Measurements from ENCODE around the gene KRT74.
A peak's percentile ranks its signal among the peaks of the same experiment; 100 is the strongest.
"Not testable (repeated sequence)": the region's sequence is repeated elsewhere in the genome, so short reads cannot be mapped to it uniquely, and the experiment has no call there.

KRT74 gene

DNA sequence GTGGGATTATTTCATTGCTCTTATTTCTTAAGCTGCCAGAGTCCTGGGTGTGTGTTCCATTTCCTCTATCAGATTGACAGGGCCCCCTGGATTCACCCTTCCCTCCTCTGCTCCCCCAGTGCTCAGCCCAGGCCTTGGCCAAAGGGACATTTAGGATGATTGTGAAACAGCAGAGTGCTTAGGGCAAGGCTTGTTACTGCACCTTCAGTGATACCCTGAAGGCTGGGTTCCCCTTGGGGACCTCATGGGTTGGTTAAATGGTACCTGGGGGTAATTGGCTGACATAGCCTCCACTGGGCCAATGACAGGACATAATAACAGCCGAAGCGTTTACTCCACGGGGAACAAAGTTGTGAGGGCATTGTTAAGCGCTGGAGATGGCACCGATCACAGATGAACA is 28.9 kb upstream of the KRT74 start:
- DNase-seq (ENCODE audit: low spot score), result no peak

- no peak for DNase-seq (ENCODE audit: low spot score)
These were observed 28.0 kb upstream of the KRT74 start for GRCh38 chr12:52601671-52602070.

DNA sequence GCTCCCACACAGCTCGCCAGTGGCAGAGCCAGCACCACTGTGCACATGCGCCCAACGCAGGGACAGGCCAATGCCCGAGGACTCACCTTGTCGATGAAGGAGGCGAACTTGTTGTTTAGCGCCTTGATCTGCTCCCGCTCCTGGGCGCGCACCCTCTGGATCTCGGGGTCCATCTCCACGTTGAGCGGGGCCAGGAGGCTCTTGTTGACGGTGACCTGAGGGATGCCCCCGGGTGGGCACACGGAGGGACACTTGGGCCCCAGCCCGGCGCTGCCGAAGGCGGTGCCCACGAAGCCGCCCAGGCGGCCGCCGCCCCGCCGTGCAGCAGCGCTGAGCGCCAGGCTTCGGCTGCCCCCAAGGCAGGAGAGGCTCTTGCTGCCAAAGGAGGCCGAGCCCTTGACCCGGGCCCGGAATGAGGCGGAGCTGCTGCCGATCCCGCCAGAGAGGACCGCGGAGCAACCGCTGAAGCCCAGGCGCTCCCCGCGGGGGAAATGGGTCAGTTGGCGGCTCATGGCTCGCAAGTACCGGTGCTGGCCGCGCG is 27.4 kb upstream of the KRT74 start, which contains the start of gene KRT72:
Gene KRT72 (minus strand): TSS at position 523 of the 541 bp plus-strand sequence. CDS start 11 bp downstream, at position 512.
- DNase-seq (ENCODE audit: low spot score), result no peak

- DNase-seq (ENCODE audit: low spot score), result no peak
These were observed 26.8 kb upstream of the KRT74 start for GRCh38 chr12:52600475-52600874.

GRCh38 chr12:52600071-52600470 is 26.4 kb upstream of the KRT74 start:
- DNase-seq (ENCODE audit: low spot score), result no peak

DNA sequence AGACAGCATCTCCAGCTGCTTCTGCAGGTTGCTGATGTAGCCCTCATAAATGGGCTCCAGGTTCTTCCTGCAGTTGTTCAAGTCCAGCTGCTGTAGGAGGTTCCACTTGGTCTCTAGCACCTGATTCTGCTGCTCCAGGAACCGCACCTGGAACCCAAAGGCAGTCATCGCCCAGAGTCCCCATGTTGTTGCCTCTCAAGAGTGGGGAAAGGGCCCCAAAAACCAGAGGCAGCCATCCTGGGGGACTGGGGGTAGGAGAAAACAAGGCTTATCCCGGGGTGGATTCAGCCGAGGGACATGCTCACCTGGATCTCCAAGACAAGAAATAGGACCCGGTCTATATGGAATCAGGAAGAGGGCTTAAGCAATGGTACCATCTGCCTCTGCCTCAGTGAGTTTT is 25.3 kb upstream of the KRT74 start:
- no peak for DNase-seq (ENCODE audit: low spot score)

- not testable (repeated sequence) for DNase-seq (ENCODE audit: low spot score)
These were observed 20.6 kb upstream of the KRT74 start for GRCh38 chr12:52594237-52594636.

GRCh38 chr12:52591521-52591920 is 17.9 kb upstream of the KRT74 start:
- DNase-seq (ENCODE audit: low spot score), result no peak

- DNase-seq (ENCODE audit: low spot score), result no peak
These were observed 16.4 kb upstream of the KRT74 start for GRCh38 chr12:52590021-52590420.

- DNase-seq (ENCODE audit: low spot score), result no peak
These were observed 13.9 kb upstream of the KRT74 start for GRCh38 chr12:52587563-52587962.

GRCh38 chr12:52585946-52586345 is 12.3 kb upstream of the KRT74 start:
- no peak for DNase-seq (ENCODE audit: low spot score)

- DNase-seq (ENCODE audit: low spot score), result no peak
These were observed 11.4 kb upstream of the KRT74 start for GRCh38 chr12:52585066-52585465.

- no peak for DNase-seq (ENCODE audit: low spot score)
These were observed 10.6 kb upstream of the KRT74 start for GRCh38 chr12:52584156-52584682.

DNA sequence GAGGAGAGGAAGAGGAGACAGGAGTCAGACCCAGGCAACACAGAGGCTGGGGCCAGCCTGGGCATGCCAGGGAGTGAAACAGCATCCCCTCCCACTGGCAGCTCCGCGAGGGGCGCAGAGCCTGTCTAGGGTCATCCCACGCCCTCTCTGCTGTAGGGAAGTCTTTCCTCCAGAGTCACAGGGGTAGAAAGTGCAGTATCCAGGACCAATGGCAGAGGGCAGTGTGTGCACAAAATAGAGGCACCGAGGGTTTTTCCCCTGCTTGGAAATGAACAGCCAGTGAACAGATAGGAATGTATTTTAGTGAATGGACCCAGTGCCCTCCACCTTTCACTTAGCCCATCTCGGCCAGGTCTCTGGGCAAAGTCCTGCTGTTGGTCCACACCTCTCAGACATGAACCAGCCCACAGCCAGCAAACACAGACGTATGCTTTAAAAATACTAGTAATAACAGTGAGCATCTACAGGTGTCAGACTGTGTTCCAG is 9.4 kb upstream of the KRT74 start:
- DNase-seq (ENCODE audit: low spot score), result peak; percentile 67

GRCh38 chr12:52582486-52582885 is 8.8 kb upstream of the KRT74 start:
- DNase-seq (ENCODE audit: low spot score), result no peak

DNA sequence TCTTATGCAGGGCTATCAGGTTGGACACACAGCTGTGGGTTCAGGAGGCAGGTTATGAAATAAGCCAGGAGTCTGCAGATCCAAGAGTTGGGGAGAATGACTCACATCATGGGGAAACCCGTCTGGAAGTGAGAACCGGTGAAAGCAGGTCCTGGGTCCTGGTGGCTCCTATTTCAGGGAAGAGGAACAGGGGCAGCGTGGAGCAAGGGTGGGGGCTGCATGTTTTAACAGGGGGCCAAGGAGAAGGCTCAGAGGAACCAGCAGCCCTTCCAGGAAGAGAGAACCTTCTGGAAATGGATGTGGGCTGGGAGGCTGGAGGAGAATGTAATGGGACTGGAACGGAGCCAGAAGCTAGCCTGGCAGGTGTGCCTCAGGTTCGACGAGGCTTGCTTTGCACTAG is 7.8 kb upstream of the KRT74 start:
- no peak for DNase-seq (ENCODE audit: low spot score)

DNA sequence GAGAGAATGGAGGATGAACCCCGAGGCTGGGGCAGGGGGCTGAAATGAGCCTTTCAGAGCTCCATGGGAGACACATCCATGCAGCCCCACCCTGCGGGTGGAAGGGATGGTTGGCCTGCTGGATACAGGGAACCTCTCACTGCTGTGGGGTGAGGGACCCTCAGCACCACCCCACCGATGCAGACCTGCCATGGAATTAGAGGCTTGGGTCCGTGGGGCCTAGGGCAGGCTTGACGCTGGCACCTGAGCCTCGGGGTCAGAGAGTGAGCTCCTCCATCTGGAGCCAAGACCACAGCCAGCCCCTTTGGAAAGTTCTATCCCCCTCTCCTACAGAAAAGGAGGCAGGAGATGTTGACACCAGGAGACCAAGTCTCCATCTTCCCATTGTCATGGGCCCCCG is 7.4 kb upstream of the KRT74 start:
- no peak for DNase-seq (ENCODE audit: low spot score)

DNA sequence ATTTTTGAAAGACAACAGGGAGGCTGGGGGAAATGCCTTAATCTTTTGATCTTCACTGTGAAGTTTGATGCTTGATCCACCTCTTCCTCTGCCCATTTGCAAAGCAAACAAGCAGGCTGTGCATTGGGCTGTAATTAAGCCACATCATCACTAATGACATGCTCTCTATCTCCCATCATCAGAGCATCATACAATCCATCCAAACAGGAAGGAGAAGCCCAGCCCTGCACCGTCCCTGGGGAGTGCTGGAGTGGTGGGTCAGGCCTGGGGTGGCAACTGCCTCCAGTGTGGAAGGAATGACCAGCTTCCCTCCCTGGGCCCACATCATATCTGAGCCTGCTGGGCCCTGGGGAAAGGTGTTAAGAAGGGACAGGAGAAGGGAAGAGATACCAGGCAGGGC is 6.9 kb upstream of the KRT74 start:
- no peak for DNase-seq (ENCODE audit: low spot score)

- no peak for DNase-seq (ENCODE audit: low spot score)
These were observed 6.1 kb upstream of the KRT74 start for GRCh38 chr12:52579468-52580465.

GRCh38 chr12:52578469-52578868 is 4.8 kb upstream of the KRT74 start:
- peak; percentile 40 for DNase-seq (ENCODE audit: low spot score)

GRCh38 chr12:52577316-52577715 is 3.7 kb upstream of the KRT74 start:
- no peak for DNase-seq (ENCODE audit: low spot score)

DNA sequence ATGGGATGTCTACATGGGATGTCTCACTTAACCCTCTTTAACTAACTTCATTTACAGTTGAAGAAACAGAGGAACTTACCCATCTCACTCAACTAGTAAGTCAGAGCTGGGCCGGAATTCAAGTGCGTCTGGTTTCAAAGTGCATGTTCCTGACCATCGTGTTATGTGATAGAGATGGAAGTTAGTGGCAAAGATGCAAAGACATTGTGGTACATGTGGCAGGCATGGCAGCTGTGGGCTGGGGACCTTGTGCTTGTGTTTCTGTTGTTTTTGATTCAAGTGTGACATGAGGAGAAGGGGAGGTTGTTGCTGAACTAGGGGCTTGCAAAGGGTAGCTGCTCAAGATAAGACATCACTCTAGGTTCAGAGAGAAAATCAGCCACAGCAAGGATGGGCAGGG is 2.3 kb upstream of the KRT74 start:
- DNase-seq (ENCODE audit: low spot score), result no peak

GRCh38 chr12:52575256-52575655 is 1.6 kb upstream of the KRT74 start:
- DNase-seq (ENCODE audit: low spot score), result no peak
